Esophagus muscularis mucosa (tissue), 4 donors: ENCODE results near the gene ITSN2.

ENCODE experiments used
- EP300 ChIP-seq: sonication (generic); formaldehyde crosslinking; IDR thresholded peaks from one replicate; pipeline ENCODE4 v1.6.1; 2017; ENCODE audit warnings: antibody characterized with exemption
- POLR2A ChIP-seq: fragments of 450-650 bp; IDR thresholded peaks from one replicate; pipeline ENCODE4 v1.6.1; 2017; ENCODE audit warnings: antibody characterized with exemption, moderate library complexity, mild to moderate bottlenecking, low read depth
- POLR2AphosphoS5 ChIP-seq, 2 donors: sonication (generic); formaldehyde crosslinking; IDR thresholded peaks; one replicate each; pipeline ENCODE4 v1.6.1; 2017; ENCODE audit warnings: antibody characterized with exemption in 2 of 2
- TF ChIP-seq, protein P1 (sequence below), 3 experiments: fragments of 200-600 bp in 2 of 3; fragments of 450-650 bp in 1 of 3; sonication (generic) in 2 of 3; IDR thresholded peaks; one replicate each; pipeline ENCODE4 v1.5.1; 2017 to 2019; ENCODE audit warnings: antibody characterized with exemption in 3 of 3, mild to moderate bottlenecking in 2 of 3, moderate library complexity in 1 of 3

DNA sequence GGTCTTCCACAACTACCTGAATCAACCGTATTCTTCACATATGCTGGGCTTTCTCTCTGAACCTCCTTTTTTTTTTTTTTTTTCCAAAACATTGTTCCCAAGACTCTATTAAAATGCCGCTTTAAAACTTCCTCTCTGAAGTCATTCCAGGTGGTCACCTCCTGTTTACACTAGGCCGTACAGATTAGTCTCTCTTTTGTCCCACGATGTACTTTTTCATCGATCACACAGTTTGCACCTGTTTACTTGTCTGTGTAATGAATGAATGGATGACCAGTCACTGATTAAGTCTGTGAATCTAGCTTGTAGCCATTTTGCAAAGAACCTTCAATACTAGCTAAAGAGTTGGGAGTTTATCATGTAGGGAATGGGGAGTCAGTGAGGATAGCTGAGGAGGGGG lies 202.2 kb downstream of the ITSN2 start:
- TF ChIP-seq, protein P1, sequence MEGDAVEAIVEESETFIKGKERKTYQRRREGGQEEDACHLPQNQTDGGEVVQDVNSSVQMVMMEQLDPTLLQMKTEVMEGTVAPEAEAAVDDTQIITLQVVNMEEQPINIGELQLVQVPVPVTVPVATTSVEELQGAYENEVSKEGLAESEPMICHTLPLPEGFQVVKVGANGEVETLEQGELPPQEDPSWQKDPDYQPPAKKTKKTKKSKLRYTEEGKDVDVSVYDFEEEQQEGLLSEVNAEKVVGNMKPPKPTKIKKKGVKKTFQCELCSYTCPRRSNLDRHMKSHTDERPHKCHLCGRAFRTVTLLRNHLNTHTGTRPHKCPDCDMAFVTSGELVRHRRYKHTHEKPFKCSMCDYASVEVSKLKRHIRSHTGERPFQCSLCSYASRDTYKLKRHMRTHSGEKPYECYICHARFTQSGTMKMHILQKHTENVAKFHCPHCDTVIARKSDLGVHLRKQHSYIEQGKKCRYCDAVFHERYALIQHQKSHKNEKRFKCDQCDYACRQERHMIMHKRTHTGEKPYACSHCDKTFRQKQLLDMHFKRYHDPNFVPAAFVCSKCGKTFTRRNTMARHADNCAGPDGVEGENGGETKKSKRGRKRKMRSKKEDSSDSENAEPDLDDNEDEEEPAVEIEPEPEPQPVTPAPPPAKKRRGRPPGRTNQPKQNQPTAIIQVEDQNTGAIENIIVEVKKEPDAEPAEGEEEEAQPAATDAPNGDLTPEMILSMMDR (IDR thresholded peaks at IDR 0.05): no peak
- TF ChIP-seq EP300 (no peak), POLR2A (no peak), POLR2AphosphoS5 (IDR thresholded peaks at IDR 0.05) (no peak)
